GM12873 (cell line): ENCODE data around the gene ICE2.
A peak's percentile ranks its signal among the peaks of the same experiment; 100 is the strongest.

Experiments used
- TF ChIP-seq, protein P1 (sequence below): IDR thresholded peaks from 2 replicates; pipeline ENCODE4 v1.5.1; 2012; ENCODE audit warnings: low read depth, mild to moderate bottlenecking, moderate library complexity, low read length, control low read depth; ENCODE audit not compliant: insufficient read depth; ENCODE audit errors: missing control alignments

Gene ICE2

DNA sequence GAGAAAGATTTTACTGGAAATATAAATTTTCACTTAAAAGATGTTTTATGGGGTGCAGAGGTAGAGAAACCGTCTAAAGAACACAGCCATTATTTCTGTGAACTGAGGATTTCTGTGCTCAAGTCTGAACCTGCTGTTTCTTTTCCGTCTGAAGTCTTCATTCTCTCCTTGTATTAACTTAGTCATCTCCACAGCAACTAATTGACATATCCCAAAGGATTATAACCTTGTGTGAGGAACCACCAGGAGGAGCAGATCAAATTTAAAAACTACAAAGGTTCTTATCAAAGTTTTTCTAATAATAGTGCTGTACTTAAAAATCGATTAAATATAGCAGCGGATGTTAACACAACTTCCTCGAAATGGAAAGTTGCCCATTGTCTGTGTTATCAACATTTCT lies 31.1 kb upstream of the ICE2 start:
- TF ChIP-seq, protein P1, sequence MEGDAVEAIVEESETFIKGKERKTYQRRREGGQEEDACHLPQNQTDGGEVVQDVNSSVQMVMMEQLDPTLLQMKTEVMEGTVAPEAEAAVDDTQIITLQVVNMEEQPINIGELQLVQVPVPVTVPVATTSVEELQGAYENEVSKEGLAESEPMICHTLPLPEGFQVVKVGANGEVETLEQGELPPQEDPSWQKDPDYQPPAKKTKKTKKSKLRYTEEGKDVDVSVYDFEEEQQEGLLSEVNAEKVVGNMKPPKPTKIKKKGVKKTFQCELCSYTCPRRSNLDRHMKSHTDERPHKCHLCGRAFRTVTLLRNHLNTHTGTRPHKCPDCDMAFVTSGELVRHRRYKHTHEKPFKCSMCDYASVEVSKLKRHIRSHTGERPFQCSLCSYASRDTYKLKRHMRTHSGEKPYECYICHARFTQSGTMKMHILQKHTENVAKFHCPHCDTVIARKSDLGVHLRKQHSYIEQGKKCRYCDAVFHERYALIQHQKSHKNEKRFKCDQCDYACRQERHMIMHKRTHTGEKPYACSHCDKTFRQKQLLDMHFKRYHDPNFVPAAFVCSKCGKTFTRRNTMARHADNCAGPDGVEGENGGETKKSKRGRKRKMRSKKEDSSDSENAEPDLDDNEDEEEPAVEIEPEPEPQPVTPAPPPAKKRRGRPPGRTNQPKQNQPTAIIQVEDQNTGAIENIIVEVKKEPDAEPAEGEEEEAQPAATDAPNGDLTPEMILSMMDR, result no peak

GRCh38 chr15:60509470-60509869 lies 30.5 kb upstream of the ICE2 start:
- TF ChIP-seq, protein P1, result no peak

GRCh38 chr15:60508442-60508841 lies 29.5 kb upstream of the ICE2 start:
- TF ChIP-seq, protein P1, result no peak

GRCh38 chr15:60507596-60508424 lies 28.9 kb upstream of the ICE2 start:
- TF ChIP-seq, protein P1, result peak; percentile 89

- TF ChIP-seq, protein P1, result no peak
Measured at GRCh38 chr15:60496853-60497252, 17.9 kb upstream of the ICE2 start.

GRCh38 chr15:60494108-60494507 lies 15.2 kb upstream of the ICE2 start:
- TF ChIP-seq, protein P1, result no peak

- TF ChIP-seq, protein P1, result no peak
Measured at GRCh38 chr15:60493166-60493565, 14.2 kb upstream of the ICE2 start.
